HPDE6-E6E7 (cell line): ENCODE results near the gene CACNA1A.
"Not testable (repeated sequence)": the region's sequence is repeated elsewhere in the genome, so short reads cannot be mapped to it uniquely, and the experiment has no call there.

Experiments used
- DNase-seq: peaks from one replicate; pipeline ENCODE4 v3.0.0; 2011; ENCODE audit warnings: missing footprints; ENCODE audit errors: extremely low spot score

Gene CACNA1A

DNA sequence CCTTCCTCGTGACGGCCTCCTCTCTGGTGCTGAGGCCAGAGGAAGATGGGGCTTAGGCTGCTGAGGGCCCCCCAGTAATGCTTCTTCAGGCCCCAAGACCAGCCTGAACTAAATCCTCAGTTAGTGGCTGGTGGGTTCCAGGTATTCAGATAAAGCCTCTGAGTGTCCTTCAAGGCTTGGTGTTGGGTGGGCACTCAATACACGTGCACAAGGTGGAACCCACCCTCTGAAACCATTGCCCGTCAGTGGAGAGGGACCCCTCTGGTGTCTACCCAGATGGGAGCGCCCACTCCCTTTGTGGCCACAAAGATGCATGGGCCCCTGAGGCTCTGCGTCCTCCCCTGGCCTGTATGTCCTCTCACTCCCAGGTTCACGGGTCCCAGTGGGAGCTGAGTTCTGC, 277.0 kb downstream of the CACNA1A start:
- no peak for DNase-seq

GRCh38 chr19:13228561-13228960, 277.7 kb downstream of the CACNA1A start:
- DNase-seq = no peak

DNA sequence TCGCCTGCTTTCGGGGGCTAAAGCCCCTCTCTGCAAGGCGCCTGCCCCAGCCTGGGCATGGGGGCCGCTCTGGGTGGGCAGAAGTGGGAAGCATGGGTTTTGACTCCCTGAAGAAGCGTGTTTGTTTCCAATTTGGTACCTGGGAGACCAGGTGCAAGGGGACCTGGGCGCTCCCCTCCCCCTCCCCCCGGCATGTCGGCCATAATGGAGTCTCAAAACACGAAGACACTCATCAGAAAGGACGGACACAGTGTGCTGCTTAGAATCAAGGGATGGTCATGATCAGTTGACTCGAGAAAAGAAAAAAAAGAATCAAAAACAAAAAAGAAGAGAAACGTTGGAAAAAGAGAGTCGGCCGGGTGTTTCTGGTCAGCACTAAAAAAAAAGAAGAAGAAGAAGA, 279.3 kb downstream of the CACNA1A start:
- DNase-seq = no peak

DNA sequence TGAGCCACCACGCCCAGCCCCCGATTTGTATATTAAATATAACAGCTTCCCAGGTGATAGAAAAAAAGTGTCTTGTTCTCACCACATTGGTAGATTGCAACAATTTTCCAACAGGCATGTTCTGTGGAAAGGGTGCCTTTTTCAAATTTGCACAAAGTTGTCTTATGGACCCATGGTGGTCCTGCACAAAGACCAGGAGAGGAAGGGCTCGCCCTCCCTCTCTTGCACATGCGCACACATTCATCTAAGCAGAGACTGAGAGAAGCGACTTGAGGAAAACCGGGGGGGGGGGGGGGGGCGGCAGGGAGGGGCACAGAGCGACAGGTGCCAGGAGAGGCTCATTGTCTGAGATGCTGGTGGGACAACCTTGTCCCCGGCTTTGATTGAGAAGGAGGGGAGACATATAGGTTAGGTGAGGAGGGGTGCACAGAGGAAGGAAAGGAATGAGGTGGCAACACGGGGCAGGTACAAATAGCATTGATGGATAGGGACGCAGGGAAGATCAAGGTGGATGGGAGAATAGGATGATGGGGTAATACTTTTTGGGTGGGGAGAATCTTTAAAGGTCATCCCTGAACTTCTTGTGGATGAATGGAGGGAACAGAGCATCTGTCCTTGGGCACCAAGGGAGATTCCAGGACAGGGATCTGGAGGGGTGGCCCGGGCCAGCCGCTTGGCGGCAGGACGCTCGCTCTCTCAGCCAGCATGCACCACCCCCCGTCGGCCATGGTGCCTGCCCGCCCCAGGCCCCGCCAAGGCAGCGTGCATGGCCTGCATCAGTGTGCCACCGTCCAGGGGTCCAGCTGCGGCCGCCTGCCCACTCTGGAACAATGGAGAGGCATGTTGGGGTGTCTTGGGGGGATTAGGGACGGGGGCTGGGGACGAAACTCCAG, 280.1 kb downstream of the CACNA1A start:
- no peak for DNase-seq

- DNase-seq = no peak
Observed at GRCh38 chr19:13225085-13225484, 281.2 kb downstream of the CACNA1A start.

- no peak for DNase-seq
Observed at GRCh38 chr19:13220847-13221246, 285.4 kb downstream of the CACNA1A start.

- DNase-seq = peak; percentile 43
Observed at GRCh38 chr19:13215572-13216380, 290.5 kb downstream of the CACNA1A start.

GRCh38 chr19:13214036-13214730, 292.1 kb downstream of the CACNA1A start:
- DNase-seq = no peak

GRCh38 chr19:13212759-13213330, 293.4 kb downstream of the CACNA1A start:
- DNase-seq = peak; percentile 41

DNA sequence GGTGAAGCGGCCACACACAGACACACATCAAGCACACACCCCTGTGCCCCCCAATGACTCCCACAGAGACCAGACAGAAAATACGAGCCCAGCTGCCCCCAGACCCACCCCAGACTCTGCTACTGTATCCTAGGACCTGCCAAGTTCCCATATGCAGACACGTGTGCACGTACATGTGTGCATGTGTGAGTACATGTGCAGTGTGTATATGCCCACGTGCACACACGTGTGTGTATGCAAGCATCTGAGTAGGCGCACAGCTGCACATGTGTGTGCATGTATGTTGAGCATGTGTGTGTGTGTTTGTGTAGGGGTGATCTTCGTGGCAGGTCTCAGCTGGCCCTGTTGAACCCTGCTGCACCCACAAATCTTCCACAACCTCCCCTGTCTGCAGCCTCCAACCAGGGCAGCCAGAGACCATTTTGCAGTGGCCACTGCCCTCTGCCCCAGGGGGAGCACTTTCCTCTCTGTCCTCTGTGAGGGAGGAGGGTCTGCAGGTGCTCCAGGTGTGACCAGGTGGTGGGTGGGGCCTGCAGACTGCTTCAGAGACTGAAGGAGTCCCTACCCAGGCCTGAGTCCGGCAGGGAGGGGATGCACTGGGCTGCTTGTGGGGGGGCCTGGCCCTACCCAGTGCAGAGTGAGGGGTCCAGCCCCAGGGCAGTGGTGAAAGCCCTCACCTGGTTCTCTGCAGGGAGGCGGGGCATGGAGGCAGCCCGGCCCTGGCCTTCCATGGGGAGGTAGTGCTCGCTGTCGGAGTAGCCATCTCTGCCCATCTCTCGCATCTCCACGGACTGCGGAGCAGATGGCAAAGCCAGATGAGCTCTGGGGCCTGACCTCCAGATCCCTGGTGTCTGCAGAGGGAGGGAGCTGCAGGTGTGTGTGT, 294.6 kb downstream of the CACNA1A start:
- DNase-seq = no peak

DNA sequence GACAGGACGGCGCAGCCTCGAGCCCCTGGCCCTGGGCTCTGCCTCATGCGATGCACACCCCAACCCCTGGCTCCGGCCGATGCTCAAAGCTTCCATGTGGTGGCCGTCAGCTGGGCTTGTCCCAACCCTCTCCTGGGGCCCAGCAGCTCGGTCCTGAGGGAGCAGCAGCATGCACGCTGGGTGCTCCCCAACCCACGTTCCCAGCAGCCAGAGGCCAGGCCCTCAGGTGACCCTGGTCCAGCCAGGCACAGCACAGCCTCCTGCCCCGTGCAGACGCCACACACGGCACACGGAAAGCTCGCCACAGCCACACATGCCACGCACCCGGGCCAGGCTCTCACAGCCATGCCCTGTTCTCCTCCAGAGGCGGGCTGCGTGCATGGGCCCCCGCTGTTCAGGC, 295.3 kb downstream of the CACNA1A start:
- DNase-seq = no peak

GRCh38 chr19:13210339-13210775, 295.9 kb downstream of the CACNA1A start:
- no peak for DNase-seq

DNA sequence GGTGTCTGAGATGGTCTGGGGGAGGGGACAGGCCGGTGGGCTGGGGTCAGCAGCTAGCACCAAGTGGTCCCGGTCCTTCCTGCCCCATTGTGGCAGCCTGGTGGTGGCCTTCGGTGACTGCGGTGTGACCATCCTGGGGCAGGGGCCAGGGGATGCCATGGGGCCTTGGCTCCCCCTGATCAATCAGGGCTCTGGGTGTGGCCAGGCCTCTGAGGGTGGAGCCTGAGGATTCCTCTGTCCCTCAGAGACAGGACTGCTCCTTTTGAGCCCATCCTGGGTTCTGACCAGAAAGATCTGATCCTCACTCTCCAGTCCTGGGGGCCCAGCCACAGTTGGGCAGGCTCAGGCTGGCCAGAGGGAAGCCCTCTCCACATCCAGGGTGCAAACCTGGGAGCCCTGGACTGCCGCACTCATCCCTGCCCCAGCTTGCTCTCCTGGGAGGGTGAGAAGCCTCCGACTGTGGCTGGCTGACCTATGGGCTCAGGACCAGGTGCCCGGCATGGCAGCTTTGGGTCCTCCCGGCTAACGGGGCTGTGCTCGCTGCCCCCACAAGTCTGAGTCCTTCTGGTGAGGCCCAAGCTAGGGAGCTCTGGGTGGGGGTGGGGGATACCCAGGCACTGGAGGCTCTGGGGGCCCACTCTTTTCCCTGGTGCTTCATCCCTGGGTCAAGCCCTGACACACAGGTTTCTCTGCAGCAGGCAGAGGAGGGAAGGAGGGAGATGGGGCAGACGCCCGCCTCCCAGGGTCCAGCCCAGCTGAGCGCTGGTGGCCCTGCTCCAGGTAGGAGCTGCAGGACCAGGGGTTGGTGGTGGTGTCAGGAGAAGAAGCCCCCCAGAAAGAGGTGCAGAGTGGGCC, 296.6 kb downstream of the CACNA1A start:
- no peak for DNase-seq

DNA sequence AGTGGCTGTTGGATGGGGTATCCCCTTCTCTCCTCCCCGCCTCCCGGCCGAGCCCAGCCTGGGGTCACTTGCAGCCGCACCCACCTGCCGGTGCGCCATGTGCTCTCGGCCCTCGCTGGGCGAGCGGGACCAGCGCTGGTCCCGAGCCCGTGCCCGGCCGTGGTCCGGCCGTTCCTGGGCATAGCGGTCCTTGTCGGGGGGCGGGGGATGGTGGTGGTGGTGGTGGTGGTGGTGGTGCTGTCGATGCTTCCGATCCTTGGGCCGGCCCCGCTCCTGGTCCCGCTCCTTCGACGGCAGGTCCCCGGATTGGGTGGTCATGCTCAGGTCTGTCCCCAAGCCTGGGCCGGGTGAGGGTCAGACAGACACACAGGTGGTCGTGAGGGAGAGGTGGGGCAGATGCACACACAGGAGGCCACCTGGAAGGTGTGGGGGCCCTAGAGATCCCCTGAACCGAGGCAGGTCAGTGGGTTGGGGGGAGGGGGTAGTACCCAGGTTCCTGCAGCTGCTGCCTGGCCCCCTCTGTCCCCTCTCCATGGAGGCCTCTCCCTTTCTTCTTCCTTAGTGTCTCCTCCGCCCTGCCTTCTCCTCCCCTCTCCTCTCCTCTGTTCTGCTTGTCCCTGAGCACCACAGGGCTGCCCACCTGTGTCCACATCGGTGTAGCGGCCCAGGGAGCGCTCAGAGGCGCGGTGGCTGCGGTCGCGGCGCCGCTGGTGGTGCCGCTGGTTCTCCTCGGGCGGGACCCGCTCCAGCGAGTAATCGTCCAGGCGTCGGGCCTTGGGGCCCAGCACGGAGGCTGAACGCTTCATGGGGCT, 297.4 kb downstream of the CACNA1A start:
- no peak for DNase-seq

- DNase-seq = no peak
Observed at GRCh38 chr19:13207846-13208671, 298.2 kb downstream of the CACNA1A start.

DNA sequence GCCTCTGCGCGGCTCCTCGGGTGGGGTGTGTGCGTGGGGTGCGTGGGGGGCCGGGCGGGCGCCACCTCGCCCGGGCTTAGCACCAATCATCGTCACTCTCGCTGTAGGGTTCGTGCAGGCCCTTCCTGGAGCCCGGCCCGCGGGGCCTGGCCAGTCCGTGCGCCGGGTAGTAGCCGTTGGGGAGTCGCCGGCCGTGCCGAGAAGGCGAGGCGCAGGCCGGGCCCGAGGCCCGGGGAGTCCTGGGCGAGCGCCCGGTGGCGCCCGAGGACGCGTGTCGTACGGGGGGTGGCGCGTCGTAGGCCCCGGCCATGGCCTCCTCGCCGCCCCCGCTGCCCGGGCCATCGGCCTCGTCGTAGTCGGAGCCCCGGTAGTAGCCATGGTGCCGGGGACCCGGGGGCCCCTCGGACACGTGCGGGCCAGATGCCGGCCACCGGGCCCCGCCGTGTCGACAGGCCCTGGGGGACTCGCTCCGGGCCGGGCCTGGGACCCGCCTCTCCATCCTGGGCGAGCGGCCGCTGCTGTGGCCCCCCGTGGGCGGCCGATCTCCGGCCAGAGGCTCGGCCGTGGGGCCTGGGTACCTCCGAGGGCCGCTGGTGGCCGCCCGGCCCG, 298.9 kb downstream of the CACNA1A start:
- no peak for DNase-seq

DNA sequence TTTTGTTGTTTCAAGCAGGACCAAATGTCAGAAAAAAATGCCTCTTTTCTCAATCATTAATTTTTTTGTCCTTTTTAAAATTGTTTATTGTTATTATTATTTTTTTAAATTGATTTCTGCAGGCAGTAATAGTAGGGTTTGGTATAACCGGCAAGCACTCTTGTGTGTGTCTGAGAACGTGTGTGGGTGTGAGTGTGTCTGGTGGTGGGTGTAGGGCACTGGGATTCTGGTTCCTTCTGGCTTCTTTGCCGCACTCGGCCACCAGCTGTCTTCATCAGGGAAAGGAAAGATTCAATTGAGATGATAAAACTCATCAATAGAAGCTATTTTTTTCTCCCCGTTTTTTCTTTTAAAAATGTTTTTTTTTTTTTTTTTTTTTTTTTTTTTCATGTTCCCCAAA, 299.7 kb downstream of the CACNA1A start:
- DNase-seq = no peak

DNA sequence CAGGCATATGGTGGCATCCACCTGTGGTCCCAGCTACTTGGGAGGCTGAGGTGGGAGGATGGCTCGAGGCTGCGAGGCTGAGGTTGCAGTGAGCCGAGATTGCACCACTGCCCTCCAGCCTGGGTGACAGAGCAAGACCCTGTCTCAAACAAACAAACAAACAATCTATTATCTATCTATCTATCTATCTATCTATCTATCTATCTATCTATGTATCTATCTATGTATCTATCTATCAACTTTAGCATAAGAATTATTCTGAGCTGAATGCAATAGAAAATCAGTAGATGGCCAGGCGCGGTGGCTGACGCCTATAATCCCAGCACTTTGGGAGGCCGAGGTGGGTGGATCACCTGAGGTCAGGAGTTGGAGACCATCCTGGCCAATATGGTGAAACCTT, 304.2 kb downstream of the CACNA1A start:
- DNase-seq = not testable (repeated sequence)
